ENCODE results near the gene GPN2. TPM values are rescaled to one million over a fixed set of nuclear protein-coding genes. Genes with fewer than 3 reads are reported as not detected.
A peak's percentile ranks its signal among the peaks of the same experiment; 100 is the strongest.

The GPN2 gene
- total RNA-seq, 1 donor from 2014 or later, result 7.5 TPM

- Histone ChIP-seq H3K4me3 (no peak overlapping the region), H3K9me3 (no peaks in the 10 kb centered on the region), H3K36me3 (peaks cover 42 to 44% of the 10 kb centered on the region in 2 donors), H3K27ac (no peak overlapping the region), H3K27me3 (no peaks in the 10 kb centered on the region), H3K4me1 (peaks cover 7 to 18% of the 10 kb centered on the region in 2 donors)
- intact Hi-C loops (cut with DNase I), result loop anchor here (5.0 kb wide), 1 partner anchor 69 kb away; the partner anchor contains the start of gene TRNP1
- TF ChIP-seq CTCF (IDR thresholded peaks at IDR 0.05), result no peak
- no peak for DNase-seq (ENCODE audit: low spot score in 2 of 2)
Measured at GRCh38 chr1:26923711-26924110, 33.6 kb upstream of the GPN2 start.

GRCh38 chr1:26922901-26923300 is 32.8 kb upstream of the GPN2 start:
- H3K4me3 ChIP-seq, result peak overlapping the region in 1 of 2 donors; percentile 85
- no peak for TF ChIP-seq CTCF (IDR thresholded peaks at IDR 0.05)
- H3K27ac ChIP-seq, result no peak overlapping the region
- no peaks in the 10 kb centered on the region for H3K9me3 ChIP-seq
- no peaks in the 10 kb centered on the region for H3K27me3 ChIP-seq
- H3K36me3 ChIP-seq, result peaks cover 36 to 40% of the 10 kb centered on the region in 2 donors
- no peak for DNase-seq (ENCODE audit: low spot score in 2 of 2)
- H3K4me1 ChIP-seq, result peaks cover 7 to 18% of the 10 kb centered on the region in 2 donors
- intact Hi-C loops (cut with DNase I), result loop anchor here (5.0 kb wide), 1 partner anchor 69 kb away; the partner anchor contains the start of gene TRNP1

GRCh38 chr1:26922431-26922729 is 32.3 kb upstream of the GPN2 start:
- intact Hi-C loops (cut with DNase I), result loop anchor here (5.0 kb wide), 1 partner anchor 70 kb away; the partner anchor contains the start of gene TRNP1

GRCh38 chr1:26921540-26922430 is 31.7 kb upstream of the GPN2 start, which contains the start of gene NUDC:
TSS of gene NUDC (plus strand) at chr1:26921743. CDS start at chr1:26921849, 106 bp downstream.
- Histone ChIP-seq H3K36me3 (peaks cover 28 to 29% of the 10 kb centered on the region in 2 donors), H3K27ac (peak within 1 kb of the TSS; percentile 85 to 93), H3K4me1 (peaks cover 7 to 18% of the 10 kb centered on the region in 2 donors), H3K4me3 (peak within 1 kb of the TSS; percentile 77 to 85), H3K27me3 (no peaks in the 10 kb centered on the region), H3K9me3 (no peaks in the 10 kb centered on the region)
- intact Hi-C loops (cut with DNase I), result loop anchor here (1.0 to 5.0 kb wide), 2 partner anchors 21 to 71 kb away; partner anchors contain the start of genes GPATCH3 and TRNP1
- no peak for TF ChIP-seq CTCF (IDR thresholded peaks at IDR 0.05)
- peak; percentile 82 to 98 for DNase-seq (ENCODE audit: low spot score in 2 of 2)

More at GRCh38 chr1:26922431-26922729, 32.3 kb upstream of the GPN2 start:
- TF ChIP-seq CTCF (IDR thresholded peaks at IDR 0.05), result no peak
- Histone ChIP-seq H3K4me3 (peak overlapping the region; percentile 77 to 85), H3K4me1 (peaks cover 7 to 18% of the 10 kb centered on the region in 2 donors), H3K27me3 (no peaks in the 10 kb centered on the region), H3K27ac (no peak overlapping the region), H3K9me3 (no peaks in the 10 kb centered on the region), H3K36me3 (peaks cover 32 to 35% of the 10 kb centered on the region in 2 donors)
- no peak for DNase-seq (ENCODE audit: low spot score in 2 of 2)

- DNase-seq (ENCODE audit: low spot score in 2 of 2), result no peak
- Histone ChIP-seq H3K36me3 (peaks cover 22 to 23% of the 10 kb centered on the region in 2 donors), H3K27me3 (no peaks in the 10 kb centered on the region), H3K27ac (peak overlapping the region; percentile 78 to 93), H3K4me1 (peaks cover 7 to 18% of the 10 kb centered on the region in 2 donors), H3K9me3 (no peaks in the 10 kb centered on the region), H3K4me3 (peak overlapping the region; percentile 77 to 85)
- intact Hi-C loops (cut with DNase I), result loop anchor here (1.0 to 5.0 kb wide), 2 partner anchors 21 to 71 kb away; partner anchors contain the start of genes GPATCH3 and TRNP1
- no peak for TF ChIP-seq CTCF (IDR thresholded peaks at IDR 0.05)
Measured at GRCh38 chr1:26921126-26921539, 31.1 kb upstream of the GPN2 start.

All from ascending aorta (tissue), 2 donors.